C4-2B (cell line): ENCODE data around the gene NEAT1.

Experiments used
- ZFX ChIP-seq: fragments of 450-650 bp; IDR thresholded peaks from 2 replicates; pipeline ENCODE4 v1.6.1; 2017
- TF ChIP-seq, protein P1 (sequence below): fragments of 450-650 bp; conservative IDR thresholded peaks from 2 replicates; pipeline ENCODE4 v1.5.1; 2017; ENCODE audit warnings: mild to moderate bottlenecking

DNA sequence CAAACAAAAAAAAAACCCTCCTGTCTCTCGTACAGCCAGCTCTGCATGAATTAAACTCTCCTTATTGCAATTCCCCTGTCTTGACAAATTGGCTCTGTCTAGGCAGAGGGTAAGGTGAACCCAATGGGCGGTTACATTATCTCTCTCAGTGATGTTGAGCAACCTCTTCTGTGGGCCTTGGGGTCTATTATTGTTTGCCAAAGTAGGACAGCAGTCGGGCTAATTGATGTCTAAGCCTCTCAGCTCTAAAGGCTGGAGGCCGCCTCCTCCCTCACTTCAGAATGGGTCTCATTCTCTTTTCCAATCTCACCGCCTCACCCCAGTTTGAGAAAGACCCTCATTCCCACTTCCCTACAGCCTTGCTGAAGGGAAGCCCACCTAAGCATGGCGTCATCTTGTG is 38.8 kb upstream of the NEAT1 start:
- TF ChIP-seq, protein P1, sequence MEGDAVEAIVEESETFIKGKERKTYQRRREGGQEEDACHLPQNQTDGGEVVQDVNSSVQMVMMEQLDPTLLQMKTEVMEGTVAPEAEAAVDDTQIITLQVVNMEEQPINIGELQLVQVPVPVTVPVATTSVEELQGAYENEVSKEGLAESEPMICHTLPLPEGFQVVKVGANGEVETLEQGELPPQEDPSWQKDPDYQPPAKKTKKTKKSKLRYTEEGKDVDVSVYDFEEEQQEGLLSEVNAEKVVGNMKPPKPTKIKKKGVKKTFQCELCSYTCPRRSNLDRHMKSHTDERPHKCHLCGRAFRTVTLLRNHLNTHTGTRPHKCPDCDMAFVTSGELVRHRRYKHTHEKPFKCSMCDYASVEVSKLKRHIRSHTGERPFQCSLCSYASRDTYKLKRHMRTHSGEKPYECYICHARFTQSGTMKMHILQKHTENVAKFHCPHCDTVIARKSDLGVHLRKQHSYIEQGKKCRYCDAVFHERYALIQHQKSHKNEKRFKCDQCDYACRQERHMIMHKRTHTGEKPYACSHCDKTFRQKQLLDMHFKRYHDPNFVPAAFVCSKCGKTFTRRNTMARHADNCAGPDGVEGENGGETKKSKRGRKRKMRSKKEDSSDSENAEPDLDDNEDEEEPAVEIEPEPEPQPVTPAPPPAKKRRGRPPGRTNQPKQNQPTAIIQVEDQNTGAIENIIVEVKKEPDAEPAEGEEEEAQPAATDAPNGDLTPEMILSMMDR, result no peak
- no peak for TF ChIP-seq ZFX
